COLO829 (cell line): ENCODE data around the gene SATB1.
"Not testable (repeated sequence)": the region's sequence is repeated elsewhere in the genome, so short reads cannot be mapped to it uniquely, and the experiment has no call there.

Experiments used
- DNase-seq: peaks from one replicate; pipeline ENCODE4 v3.0.0; 2012; ENCODE audit warnings: low spot score

Gene SATB1

GRCh38 chr3:18351823-18352744 is 73.1 kb downstream of the SATB1 start:
- DNase-seq = no peak

GRCh38 chr3:18351069-18351628 is 74.0 kb downstream of the SATB1 start:
- no peak for DNase-seq

GRCh38 chr3:18349197-18349798 is 75.8 kb downstream of the SATB1 start:
- DNase-seq = no peak

GRCh38 chr3:18346097-18346496 is 79.0 kb downstream of the SATB1 start:
- no peak for DNase-seq

GRCh38 chr3:18345015-18345367 is 80.1 kb downstream of the SATB1 start:
- no peak for DNase-seq

- DNase-seq = no peak
Observed at GRCh38 chr3:18344306-18345014, 80.7 kb downstream of the SATB1 start.

- no peak for DNase-seq
Observed at GRCh38 chr3:18343809-18344208, 81.3 kb downstream of the SATB1 start.

- DNase-seq = no peak
Observed at GRCh38 chr3:18338827-18339514, 86.2 kb downstream of the SATB1 start.

GRCh38 chr3:18337231-18337630 is 87.9 kb downstream of the SATB1 start:
- no peak for DNase-seq

GRCh38 chr3:18334837-18335601 is 90.1 kb downstream of the SATB1 start:
- DNase-seq = no peak

GRCh38 chr3:18330772-18331441 is 94.2 kb downstream of the SATB1 start:
- not testable (repeated sequence) for DNase-seq

GRCh38 chr3:18308096-18308650 is 117.0 kb downstream of the SATB1 start:
- peak; percentile 8 for DNase-seq

- DNase-seq = no peak
Observed at GRCh38 chr3:18307529-18307928, 117.6 kb downstream of the SATB1 start.

- no peak for DNase-seq
Observed at GRCh38 chr3:18302517-18302916, 122.6 kb downstream of the SATB1 start.

GRCh38 chr3:18301781-18302180 is 123.4 kb downstream of the SATB1 start:
- DNase-seq = no peak

GRCh38 chr3:18300916-18301315 is 124.2 kb downstream of the SATB1 start:
- DNase-seq = no peak

- no peak for DNase-seq
Observed at GRCh38 chr3:18297126-18297525, 128.0 kb downstream of the SATB1 start.
